ENCODE results near the gene SOX30. TPM values are rescaled to one million over a fixed set of nuclear protein-coding genes. Genes with fewer than 3 reads are reported as not detected.
"Not testable (repeated sequence)": the region's sequence is repeated elsewhere in the genome, so short reads cannot be mapped to it uniquely, and the experiment has no call there.

The SOX30 gene
- total RNA-seq, 1 donor from 2014 or later: not detected

GRCh38 chr5:157677931-157678330, 25.7 kb upstream of the SOX30 start:
- no peaks in the 10 kb centered on the region for H3K9me3 Mint-ChIP-seq (ENCODE audit: low read depth)
- no peak for TF ChIP-seq CTCF (IDR thresholded peaks at IDR 0.05)
- DNase-seq (ENCODE audit: low spot score): no peak
- H3K36me3 Mint-ChIP-seq (ENCODE audit: low read depth): no peaks in the 10 kb centered on the region
- no peaks in the 10 kb centered on the region for H3K27me3 Mint-ChIP-seq (ENCODE audit: low read depth)
- H3K27ac Mint-ChIP-seq (ENCODE audit: unreplicated experiment): no peak overlapping the region
- no peak overlapping the region for H3K4me3 Mint-ChIP-seq (ENCODE audit: unreplicated experiment)
- H3K4me1 Mint-ChIP-seq (ENCODE audit: low read depth): no peaks in the 10 kb centered on the region

DNA sequence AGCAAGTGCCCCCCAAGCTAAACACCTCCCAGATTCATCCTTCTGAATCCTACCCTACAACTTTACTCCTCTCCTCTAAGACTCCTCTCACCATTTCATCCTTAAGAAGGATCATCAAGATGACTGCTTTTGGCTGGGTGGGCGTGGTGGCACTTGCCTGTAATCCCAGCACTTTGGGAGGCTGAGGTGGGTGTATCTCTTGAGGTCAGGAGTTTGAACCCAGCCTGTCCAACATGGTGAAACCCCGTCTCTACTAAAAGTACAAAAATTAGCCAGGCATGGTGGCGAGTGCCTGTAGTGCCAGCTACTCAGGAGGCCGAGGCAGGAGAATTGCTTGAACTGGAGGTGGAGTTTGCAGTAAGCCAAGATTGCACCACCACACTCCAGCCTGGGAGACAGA, 22.1 kb upstream of the SOX30 start:
- peaks cover 13% of the 10 kb centered on the region for H3K4me1 Mint-ChIP-seq (ENCODE audit: low read depth)
- H3K36me3 Mint-ChIP-seq (ENCODE audit: low read depth); H3K27ac Mint-ChIP-seq (ENCODE audit: unreplicated experiment); DNase-seq (ENCODE audit: low spot score); H3K9me3 Mint-ChIP-seq (ENCODE audit: low read depth); H3K27me3 Mint-ChIP-seq (ENCODE audit: low read depth); H3K4me3 Mint-ChIP-seq (ENCODE audit: unreplicated experiment): not testable (repeated sequence)

GRCh38 chr5:157672976-157673375, 20.7 kb upstream of the SOX30 start:
- Mint-ChIP-seq H3K4me3 (ENCODE audit: unreplicated experiment) (no peak overlapping the region), H3K27ac (ENCODE audit: unreplicated experiment) (no peak overlapping the region), H3K9me3 (ENCODE audit: low read depth) (no peaks in the 10 kb centered on the region), H3K36me3 (ENCODE audit: low read depth) (no peaks in the 10 kb centered on the region), H3K4me1 (ENCODE audit: low read depth) (peaks cover 13% of the 10 kb centered on the region), H3K27me3 (ENCODE audit: low read depth) (peaks cover 2% of the 10 kb centered on the region)
- no peak for DNase-seq (ENCODE audit: low spot score)
- TF ChIP-seq CTCF (IDR thresholded peaks at IDR 0.05): no peak

- Mint-ChIP-seq H3K4me1 (ENCODE audit: low read depth) (peaks cover 13% of the 10 kb centered on the region), H3K36me3 (ENCODE audit: low read depth) (no peaks in the 10 kb centered on the region), H3K27ac (ENCODE audit: unreplicated experiment) (no peak overlapping the region), H3K9me3 (ENCODE audit: low read depth) (no peaks in the 10 kb centered on the region), H3K27me3 (ENCODE audit: low read depth) (peaks cover 2% of the 10 kb centered on the region), H3K4me3 (ENCODE audit: unreplicated experiment) (peak overlapping the region; percentile 86)
- TF ChIP-seq CTCF (IDR thresholded peaks at IDR 0.05): no peak
- DNase-seq (ENCODE audit: low spot score): no peak
Measured at GRCh38 chr5:157671592-157672330, 19.5 kb upstream of the SOX30 start.

DNA sequence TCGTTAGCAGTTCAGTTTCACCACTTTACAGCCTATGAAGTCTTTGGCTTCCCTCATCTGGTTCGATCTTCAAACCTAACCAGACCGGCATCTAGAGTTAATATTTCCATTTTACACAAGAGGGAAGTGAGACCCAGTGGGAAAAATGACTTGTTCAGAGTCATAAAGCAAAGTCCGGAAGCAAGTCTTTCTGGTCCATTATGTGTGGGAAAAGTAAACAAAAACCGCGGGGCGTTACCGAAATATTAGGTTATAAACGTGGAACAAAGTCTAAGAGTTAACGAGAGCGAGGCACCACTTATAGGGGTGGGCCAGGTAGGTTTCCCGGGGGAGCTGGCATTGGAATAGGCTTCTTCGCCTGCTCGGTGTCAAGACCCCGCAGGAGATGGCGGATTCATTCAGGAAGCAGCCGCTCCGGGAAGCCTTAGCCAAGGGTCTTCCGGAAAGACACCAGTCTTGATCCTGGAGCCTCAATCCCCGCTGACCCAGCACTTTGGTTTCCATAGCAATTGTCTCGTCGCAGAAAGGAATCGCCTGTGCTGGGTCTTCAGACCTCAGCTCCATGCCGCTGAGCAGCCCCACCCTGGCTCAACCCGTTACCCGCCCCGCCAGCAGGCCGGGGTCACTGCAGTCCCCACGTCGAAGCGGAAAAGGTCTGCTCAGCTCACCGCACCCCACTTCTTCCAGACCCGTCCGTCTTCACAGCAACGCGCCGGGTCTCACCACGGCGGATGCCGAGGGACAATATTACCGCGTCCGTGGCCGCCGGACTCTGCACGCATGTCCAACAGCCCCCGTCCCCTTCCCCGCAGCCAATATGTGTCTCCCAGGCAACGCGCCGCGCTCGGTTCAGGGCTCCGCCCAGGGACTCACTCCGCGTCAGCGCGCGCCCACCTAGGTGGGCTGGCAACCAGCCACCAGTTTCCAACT, 18.7 kb upstream of the SOX30 start, which contains the start of gene C5orf52:
TSS of gene C5orf52 (plus strand) at position 872 of the 930 bp plus-strand sequence. CDS start 82 bp downstream, outside the sequence.
- peaks cover 13% of the 10 kb centered on the region for H3K4me1 Mint-ChIP-seq (ENCODE audit: low read depth)
- no peak within 1 kb of the TSS for H3K27ac Mint-ChIP-seq (ENCODE audit: unreplicated experiment)
- no peaks in the 10 kb centered on the region for H3K9me3 Mint-ChIP-seq (ENCODE audit: low read depth)
- H3K27me3 Mint-ChIP-seq (ENCODE audit: low read depth): peaks cover 2% of the 10 kb centered on the region
- TF ChIP-seq CTCF (IDR thresholded peaks at IDR 0.05): no peak
- H3K36me3 Mint-ChIP-seq (ENCODE audit: low read depth): no peaks in the 10 kb centered on the region
- H3K4me3 Mint-ChIP-seq (ENCODE audit: unreplicated experiment): peak within 1 kb of the TSS; percentile 86
- DNase-seq (ENCODE audit: low spot score): no peak

Measured in chondrocyte (in vitro differentiated cells).